ENCODE measurements around the gene MTMR3.

The MTMR3 gene

GRCh38 chr22:29917052-29917902 lies 34.3 kb downstream of the MTMR3 start:
- DNase-seq = no peak

GRCh38 chr22:29925402-29925801 lies 42.4 kb downstream of the MTMR3 start:
- DNase-seq = no peak

- no peak for DNase-seq
Observed at GRCh38 chr22:29926057-29926456, 43.1 kb downstream of the MTMR3 start.

GRCh38 chr22:29932136-29932535 lies 49.2 kb downstream of the MTMR3 start:
- DNase-seq = no peak

GRCh38 chr22:29933619-29934018 lies 50.6 kb downstream of the MTMR3 start:
- DNase-seq = no peak

DNA sequence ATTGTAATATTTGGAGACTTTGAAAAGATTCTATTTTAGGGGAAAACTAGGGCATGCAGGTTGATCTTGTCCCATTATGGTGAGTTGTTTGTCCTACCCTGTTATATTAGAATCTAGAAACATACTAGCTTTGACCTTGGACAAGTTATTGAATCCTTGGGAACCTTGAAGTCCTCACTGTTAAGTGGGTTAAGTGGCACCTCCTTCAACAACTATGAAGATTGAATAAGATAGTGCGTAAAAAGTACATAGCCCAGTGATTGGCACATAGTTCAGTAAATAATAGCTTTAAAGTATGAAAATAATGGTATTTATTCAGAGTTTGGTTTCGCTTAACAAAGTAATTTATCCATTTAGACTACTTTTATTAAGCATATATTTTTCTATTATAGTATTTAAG lies 51.6 kb downstream of the MTMR3 start:
- no peak for DNase-seq

GRCh38 chr22:29936186-29936585 lies 53.2 kb downstream of the MTMR3 start:
- no peak for DNase-seq

DNA sequence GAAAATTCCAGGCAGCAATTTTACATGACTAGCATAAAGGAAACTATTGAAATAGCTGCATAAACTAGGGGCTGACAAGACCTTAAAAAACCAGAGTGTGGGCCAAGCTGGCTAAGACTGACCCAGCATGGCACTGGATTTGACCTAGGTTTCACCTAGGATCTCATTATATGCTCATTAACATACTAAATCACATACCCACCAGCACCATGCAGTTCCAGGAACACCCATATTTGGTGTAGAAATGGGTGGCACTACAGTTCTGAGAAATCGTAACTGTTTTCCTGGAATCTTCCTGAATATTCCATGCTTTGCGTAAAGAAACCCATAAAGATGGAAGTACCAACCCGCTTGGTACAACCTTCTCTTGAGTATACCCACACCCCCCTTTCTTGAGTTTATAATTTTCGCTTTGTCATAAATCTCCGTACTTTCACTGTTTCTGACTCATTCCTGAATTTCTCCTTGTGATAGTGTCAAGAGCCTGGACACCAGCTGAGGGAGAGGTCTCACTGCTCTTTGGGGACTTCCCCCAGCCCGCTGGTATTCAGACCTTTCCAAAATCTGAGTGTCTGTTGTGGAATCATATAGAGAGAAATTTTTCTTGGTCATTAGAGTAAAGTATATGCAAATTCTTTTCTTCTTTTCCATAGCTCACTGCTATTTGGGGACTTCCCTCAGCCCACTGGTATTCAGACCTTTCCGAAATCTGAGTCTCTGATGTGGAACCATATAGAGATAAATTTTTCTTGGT lies 55.1 kb downstream of the MTMR3 start:
- DNase-seq = no peak

DNA sequence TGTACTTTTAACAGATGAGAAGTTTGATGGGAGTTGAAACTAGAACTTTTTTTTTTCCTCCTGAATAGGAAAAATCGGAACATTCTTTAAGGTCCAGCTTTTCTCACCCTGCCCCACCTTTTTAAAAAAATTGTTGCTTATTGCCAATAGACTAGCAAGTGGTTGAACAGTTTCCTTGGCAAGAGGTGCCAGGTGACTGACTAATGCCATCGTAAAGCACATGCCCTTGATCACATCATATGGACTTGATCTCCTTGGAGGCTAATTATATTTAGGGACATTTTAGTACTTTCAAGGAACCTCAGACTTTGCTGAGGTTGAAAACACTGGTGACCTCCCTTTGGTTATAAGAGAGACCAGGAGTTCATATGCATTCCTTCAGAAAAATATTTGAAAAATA lies 57.6 kb downstream of the MTMR3 start:
- DNase-seq = no peak

DNA sequence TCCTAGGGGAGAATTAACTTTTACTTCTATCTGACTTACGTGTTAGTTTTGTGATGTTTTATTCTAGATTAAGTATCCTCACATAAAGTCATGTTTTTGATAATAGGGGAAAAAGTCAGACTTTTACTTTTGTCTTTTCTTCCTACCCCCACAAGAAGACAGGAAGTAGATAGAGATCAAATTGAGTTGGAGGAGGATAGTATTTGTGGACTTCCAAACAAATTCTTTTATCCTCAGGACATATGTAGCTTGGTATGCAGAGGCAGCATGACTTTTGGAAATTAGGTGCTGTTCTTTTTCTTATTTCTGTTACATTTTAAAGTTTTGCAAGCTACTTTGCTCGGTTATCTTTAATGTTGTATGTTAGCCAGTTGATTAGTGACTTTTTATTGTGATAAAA lies 61.4 kb downstream of the MTMR3 start:
- DNase-seq = no peak

DNA sequence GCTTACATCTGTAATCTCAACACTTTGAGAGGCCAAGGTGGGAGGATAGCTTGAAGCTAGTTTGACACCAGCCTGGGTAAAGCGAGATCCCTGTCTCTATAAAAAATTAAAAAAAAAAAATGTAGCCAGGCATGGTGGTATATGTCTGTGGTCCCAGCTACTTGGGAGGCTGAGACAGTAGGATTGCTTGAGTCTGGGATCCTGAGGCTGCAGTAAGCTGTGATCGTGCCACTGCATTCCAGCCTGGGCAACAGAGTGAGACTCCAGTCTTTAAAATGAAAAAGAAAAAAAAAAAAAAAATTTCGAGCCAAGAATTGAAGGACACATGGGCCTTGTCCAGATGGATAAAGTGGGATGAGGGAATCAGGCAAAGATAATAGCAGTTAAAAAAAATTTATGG lies 62.5 kb downstream of the MTMR3 start:
- no peak for DNase-seq

GRCh38 chr22:29946220-29946619 lies 63.2 kb downstream of the MTMR3 start:
- DNase-seq = no peak

- DNase-seq = no peak
Observed at GRCh38 chr22:29947410-29948384, 64.7 kb downstream of the MTMR3 start.

DNA sequence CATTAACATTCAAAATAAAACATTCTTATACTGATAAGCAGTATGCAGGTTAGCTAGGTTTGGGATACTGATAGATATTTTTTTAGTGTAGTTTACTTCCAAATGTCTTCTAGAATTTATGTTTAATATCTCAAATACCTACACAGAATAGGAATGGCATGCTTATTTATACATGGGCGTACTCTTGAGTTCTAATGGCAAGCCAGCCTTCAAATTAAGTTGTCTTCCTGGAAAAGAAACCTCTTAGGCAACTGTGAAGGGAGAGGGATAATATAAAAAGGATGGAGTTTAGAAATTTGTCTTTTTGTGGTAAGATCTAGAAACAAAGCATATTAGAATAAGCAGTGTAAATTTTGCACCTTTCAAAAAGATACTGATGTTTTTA lies 65.4 kb downstream of the MTMR3 start:
- no peak for DNase-seq

- no peak for DNase-seq
Observed at GRCh38 chr22:29949872-29950271, 66.9 kb downstream of the MTMR3 start.

DNA sequence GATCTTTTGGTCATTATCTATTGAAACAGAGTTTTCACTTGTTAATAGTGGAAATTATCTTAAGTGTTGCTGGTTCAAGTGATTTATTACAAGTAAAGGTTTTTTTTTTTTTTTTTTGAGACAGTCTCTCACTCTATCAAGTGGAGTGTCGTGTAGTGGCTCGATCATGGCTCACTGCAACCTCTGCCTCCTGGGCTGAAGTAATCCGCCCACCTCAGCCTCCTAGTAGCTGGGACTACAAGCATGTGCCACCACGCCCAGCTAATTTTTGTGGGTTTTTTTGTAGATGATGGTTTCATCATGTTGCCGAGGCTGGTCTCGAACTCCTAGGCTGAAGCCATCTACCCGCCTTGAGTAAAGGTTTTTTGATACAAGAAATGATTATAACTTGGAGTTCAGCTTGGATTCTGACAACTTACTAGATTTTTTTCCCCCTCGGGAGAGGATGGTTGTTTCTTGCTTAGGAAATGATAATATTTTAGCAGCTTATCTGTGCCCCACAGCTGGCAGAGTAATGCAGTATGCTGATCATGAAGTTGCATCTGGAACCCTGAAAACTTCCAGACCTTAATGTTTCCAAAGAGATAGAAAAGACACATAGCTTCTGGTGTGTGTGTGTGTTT lies 68.9 kb downstream of the MTMR3 start:
- DNase-seq = no peak

DNA sequence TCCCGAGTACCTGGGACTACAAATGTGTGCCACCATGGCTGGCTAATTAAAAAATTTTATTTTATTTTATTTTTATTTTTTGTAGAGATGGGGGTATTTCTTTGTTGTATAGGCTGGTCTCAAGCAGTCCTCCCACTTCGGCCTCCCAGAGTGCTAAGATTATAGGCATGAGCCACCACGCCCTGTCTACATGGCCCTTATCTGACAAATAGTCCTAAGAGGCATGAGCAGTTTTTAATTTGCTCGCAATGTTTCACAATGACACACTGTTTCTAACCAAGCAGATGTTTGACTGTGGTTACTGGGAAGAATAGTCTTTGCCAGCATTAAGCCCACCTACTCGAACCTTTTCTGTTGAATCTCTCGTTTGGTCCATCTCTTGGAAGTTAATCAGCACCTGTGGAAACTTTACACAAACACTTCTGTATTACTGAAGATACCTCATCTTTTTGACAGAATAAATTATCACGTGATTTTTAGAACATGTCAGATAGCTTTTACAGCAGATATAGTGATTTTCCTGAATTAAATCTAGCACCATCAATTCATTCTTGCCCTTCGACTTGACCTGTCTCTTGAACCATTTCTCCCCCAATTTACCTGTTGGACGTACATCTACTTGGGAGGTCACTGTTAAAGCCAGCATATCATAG lies 71.4 kb downstream of the MTMR3 start:
- DNase-seq = no peak

DNA sequence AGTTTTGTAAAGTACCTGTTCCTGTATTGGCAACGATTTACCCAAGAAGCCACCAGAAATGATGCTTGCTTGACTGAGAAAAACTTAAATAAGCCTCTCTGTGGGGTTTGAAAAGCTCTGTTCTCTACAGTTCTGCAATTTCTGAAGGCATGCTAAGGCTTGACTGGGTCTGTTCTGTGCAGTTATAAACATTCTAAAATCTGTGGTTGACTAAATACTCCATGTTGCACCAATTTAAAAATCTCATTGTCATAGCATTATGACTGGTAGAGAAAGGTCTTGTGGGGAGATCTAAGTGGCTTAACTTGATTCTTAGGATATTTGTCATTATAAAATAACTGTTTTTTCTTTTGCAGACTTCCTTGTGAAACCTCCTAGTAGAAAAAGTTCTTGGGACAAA lies 73.7 kb downstream of the MTMR3 start:
- no peak for DNase-seq

DNA sequence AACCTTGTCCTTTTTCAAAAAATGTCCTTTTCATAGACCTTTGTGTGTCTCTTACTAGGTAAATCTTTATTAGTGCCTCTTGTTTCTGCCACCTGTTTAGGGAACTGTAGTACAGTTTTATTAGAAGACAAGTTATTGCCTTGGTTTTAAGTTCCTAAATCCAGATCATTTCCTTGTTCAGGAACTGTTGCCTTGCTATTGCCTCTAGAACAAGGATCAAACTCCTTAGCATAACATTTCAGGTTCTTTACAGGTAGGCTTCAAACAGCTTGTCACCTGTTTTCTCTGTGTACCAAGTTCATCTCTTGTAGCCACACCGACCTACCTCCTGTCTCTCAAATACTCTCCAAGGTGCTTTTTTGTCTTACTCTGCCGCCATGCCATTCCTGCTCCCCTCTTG lies 75.2 kb downstream of the MTMR3 start:
- no peak for DNase-seq

DNA sequence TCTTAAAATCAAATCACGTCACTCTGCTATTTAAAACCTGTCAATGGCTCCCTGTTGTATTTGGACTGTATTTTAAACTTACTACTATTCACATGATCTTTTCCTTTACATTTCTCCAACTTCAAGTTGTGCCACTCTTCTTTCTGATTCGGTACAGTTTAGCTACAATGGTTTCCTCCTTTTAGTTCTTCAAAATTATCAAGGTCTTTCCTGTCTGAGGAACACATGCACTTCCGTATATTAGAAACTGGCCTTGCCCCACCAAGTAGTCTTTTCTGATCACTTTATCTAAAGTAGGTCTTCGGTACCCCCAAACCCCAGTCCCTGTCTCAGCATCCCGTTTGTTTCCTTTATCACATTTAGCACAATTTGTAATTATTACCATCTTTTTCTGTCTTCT lies 81.8 kb downstream of the MTMR3 start:
- DNase-seq = no peak

GRCh38 chr22:29967461-29967860 lies 84.5 kb downstream of the MTMR3 start:
- DNase-seq = no peak

GRCh38 chr22:29971607-29972006 lies 88.6 kb downstream of the MTMR3 start:
- no peak for DNase-seq
